Tongue (tissue), 2 donors: ENCODE data around the gene ANKRD10. TPM values are rescaled to one million over a fixed set of nuclear protein-coding genes. Genes with fewer than 3 reads are reported as not detected.
A peak's percentile ranks its signal among the peaks of the same experiment; 100 is the strongest.

Experiments used
- DNase-seq: peaks from one replicate; pipeline ENCODE4 v3.0.0-alpha.2; 2015
- total RNA-seq: library from RNA; depleted of rRNA; stranded (reverse); fragments of >200 nt; gene quantifications from one replicate; pipeline ENCODE4 v1.2.3, GENCODE V29; 2014

Gene ANKRD10
- total RNA-seq, 1 donor from 2014 or later: 201 TPM

GRCh38 chr13:110885966-110886869, 28.7 kb downstream of the ANKRD10 start:
- DNase-seq: no peak

DNA sequence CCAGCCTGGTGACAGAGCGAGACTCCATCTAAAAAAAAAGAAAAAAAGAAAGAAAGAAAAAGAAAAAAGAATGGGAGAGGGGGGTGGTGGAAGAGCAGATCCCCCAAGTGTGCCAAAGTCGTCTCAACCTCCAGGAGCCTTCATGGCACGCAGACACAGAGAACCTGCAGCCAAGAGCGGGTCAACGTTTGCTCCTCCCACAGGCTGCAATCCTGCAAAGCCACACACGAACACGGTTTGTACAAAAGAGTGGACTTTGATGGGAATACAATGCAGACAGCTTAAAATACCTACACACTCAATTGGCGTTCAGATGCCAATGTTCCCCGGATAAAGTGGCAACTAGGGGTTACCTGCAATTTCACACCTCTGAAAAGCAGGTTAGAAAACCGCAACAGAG, 29.4 kb downstream of the ANKRD10 start:
- DNase-seq: no peak

- no peak for DNase-seq
These were observed 30.4 kb downstream of the ANKRD10 start for GRCh38 chr13:110884517-110884916.

DNA sequence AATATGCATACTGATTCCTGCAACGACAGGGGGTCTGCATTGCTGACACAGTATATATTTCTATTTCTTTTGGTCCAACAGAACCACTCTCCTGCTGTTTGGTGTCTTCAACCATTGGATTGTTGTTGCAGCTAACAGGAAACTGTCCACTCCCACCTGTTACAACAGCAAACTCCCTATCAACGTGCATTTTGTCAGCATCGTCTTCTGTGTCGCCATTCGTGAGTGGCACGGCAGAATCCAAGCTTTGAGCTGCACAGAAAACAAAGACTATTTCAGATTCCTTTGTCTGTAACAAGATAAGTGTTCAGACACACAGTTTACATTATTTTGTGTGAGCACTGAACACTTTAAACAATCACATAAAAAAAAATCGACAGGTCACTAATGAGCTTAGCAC, 31.3 kb downstream of the ANKRD10 start:
- DNase-seq: no peak

DNA sequence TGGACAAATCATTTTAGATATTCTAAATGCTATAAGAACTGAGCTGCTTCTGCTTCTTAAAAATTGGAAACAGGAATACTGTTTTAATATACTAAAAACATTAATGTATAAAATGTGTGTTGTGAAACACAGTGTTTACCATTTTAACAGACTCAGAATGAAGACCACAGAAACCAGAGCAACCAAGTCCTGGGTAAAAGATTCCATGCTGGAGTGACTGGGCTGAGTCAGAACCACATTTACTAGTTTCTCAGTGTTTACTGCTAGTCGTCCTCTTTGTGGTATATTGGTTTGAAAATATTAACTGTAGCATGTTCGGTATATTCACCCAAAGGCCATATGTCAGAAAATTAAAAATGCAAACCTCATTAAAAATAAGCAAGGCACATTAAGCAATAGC, 31.9 kb downstream of the ANKRD10 start:
- no peak for DNase-seq

GRCh38 chr13:110881839-110882627, 32.8 kb downstream of the ANKRD10 start:
- no peak for DNase-seq

DNA sequence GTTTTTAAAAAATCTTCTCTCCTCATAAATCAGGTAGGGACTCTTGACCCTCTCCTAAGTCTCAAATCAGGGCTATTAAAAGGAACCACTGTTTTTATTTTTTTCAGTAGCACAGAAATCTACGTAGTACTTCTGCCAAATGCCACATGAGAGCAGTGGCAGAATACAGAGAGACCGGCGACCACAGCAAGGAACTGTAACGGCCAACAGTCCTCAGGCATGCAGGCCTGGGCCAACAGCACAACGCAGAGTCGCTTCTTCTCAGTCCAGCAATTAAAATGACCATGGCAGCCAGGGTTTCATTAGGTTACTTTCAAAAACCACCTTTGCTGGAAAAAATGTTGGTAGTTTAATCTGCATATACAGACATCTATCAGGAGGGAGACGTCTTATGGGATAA, 34.2 kb downstream of the ANKRD10 start:
- DNase-seq: no peak

- no peak for DNase-seq
These were observed 35.4 kb downstream of the ANKRD10 start for GRCh38 chr13:110879482-110879881.

GRCh38 chr13:110877737-110878258, 37.1 kb downstream of the ANKRD10 start:
- no peak for DNase-seq

DNA sequence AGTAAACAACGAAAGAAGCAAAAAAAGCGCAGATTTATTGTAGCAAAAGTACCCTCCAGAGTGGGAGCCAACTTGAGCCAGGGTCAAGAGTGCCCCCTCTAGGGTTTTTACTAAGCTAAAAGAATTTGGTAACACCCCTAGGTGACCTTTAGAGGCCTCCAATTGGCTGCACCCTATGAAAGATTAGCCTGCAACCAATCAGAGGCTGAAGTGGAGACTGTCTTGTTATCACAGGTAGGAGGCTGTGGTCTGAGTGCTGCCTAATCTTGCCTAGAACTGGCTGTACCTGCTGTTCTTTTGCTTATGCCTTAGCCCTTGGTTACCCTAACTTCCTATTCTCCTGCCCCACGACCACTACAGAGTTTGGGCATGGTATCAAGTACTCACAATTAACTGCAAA, 38.3 kb downstream of the ANKRD10 start:
- DNase-seq: no peak

GRCh38 chr13:110875241-110875640, 39.6 kb downstream of the ANKRD10 start:
- no peak for DNase-seq

- peak; percentile 91 for DNase-seq
These were observed 40.3 kb downstream of the ANKRD10 start for GRCh38 chr13:110874508-110874960.

- no peak for DNase-seq
These were observed 41.0 kb downstream of the ANKRD10 start for GRCh38 chr13:110873639-110874507.

DNA sequence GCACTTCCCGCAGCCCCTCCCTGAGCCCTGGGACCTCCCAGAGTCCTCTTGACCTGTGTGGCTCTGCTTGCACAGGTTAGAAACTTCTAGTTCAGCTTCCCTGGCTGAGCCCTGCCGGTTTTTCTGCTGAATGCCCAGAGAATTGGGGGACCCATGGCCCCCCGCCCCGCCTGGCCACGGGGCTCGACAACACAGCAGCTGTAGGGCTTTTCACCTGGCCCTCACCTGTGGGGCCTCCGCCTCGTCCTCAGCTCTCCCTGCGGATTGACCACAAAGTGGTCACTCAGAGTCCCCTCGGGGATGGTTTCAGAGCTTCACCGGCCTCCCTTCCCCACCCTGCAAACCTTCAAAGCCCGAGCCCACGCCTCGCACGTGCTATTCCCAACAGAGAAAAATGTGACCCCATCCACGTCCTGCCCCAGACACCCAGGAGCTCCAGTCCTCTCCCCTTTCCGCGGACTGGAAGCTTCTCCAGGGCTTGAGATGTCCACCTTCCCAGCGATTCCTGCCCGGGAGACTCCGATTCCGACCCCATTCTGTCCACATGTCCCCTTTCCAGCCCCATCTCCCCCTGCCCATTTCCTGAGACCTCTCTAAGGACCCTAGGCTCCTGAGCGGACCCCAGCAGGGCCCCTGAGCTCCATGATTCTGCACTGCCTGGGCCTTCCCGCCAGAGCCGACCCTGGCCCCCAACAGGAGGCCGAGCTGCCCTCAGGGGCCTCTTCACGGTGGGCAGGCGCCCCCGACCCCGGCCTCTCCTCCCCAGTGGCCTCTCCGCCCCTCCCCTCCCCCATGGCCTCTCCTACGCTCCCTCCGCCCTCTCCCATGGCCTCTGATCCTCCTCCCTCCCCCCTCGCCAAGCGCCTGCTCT, 41.9 kb downstream of the ANKRD10 start:
- DNase-seq: no peak

DNA sequence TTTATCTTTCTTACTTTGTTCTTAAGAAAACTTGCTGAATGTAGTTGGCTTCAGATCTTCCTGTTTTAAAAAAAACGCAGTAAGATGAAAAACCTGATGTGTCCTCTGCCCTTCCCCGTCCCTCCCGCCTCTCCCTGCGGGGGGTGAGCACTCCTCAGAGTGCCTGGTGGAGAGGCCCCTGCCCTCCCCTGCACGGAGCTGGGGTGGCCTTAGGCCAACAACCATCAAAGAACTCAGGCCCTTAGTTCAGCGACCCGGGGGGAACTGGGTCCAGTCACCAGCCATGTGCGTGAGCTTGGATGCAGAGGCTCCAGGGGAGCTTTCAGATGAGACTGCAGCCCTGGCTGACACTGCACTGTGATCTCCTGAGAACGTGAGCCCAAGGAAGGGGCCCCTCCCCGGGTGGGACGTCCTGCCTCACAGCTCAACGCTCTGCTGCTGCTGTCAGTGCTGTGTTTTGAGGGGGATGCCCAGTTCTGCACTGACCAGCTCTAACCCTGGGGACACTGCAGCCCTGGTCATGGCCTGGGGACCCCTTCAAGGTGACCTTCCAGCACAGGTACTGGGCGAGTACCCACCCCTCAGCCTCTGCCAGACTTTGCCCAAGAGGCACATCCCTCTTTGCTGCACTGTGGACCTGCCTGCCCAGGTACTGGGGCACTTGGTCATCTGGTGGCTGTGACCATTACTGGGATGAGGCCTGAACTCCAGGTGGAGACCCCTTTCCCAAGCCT, 42.7 kb downstream of the ANKRD10 start:
- DNase-seq: no peak

- peak; percentile 85 for DNase-seq
These were observed 44.8 kb downstream of the ANKRD10 start for GRCh38 chr13:110869805-110870706.

- no peak for DNase-seq
These were observed 45.6 kb downstream of the ANKRD10 start for GRCh38 chr13:110869231-110869804.

- peak; percentile 51 for DNase-seq
These were observed 46.1 kb downstream of the ANKRD10 start for GRCh38 chr13:110868720-110869119.

GRCh38 chr13:110867380-110867779, 47.5 kb downstream of the ANKRD10 start:
- DNase-seq: no peak
